Vagina (tissue), 2 donors: Measurements from ENCODE around the gene TSHZ1.

Experiments used
- CTCF ChIP-seq, 3 experiments: fragments of 450-650 bp in 2 of 3; fragments of 200-600 bp in 1 of 3; sonication (generic) in 1 of 3; IDR thresholded peaks; one replicate each; pipeline ENCODE4 v1.5.1; 2017 to 2019; ENCODE audit warnings: antibody characterized with exemption in 3 of 3, mild to moderate bottlenecking in 2 of 3, moderate library complexity in 2 of 3
- POLR2A ChIP-seq, 2 donors: fragments of 450-650 bp; IDR thresholded peaks; one replicate each; pipeline ENCODE4 v1.6.1; 2017; ENCODE audit warnings: antibody characterized with exemption in 2 of 2, mild to moderate bottlenecking in 2 of 2, moderate library complexity in 2 of 2

GRCh38 chr18:75198036-75198435 is 12.6 kb upstream of the TSHZ1 start:
- no peak for TF ChIP-seq CTCF (IDR thresholded peaks at IDR 0.05)
- TF ChIP-seq POLR2A (IDR thresholded peaks at IDR 0.05), result no peak
